ENCODE results near the gene AGBL5. TPM values are rescaled to one million over a fixed set of nuclear protein-coding genes. Genes with fewer than 3 reads are reported as not detected.

AGBL5 gene
- total and polyA plus RNA-seq, 9 of the 15 experiments (the other 6 are each of a cell fraction or from before 2014, with no cell fraction given), result 3.3 to 52.7 (median 26.2) TPM

DNA sequence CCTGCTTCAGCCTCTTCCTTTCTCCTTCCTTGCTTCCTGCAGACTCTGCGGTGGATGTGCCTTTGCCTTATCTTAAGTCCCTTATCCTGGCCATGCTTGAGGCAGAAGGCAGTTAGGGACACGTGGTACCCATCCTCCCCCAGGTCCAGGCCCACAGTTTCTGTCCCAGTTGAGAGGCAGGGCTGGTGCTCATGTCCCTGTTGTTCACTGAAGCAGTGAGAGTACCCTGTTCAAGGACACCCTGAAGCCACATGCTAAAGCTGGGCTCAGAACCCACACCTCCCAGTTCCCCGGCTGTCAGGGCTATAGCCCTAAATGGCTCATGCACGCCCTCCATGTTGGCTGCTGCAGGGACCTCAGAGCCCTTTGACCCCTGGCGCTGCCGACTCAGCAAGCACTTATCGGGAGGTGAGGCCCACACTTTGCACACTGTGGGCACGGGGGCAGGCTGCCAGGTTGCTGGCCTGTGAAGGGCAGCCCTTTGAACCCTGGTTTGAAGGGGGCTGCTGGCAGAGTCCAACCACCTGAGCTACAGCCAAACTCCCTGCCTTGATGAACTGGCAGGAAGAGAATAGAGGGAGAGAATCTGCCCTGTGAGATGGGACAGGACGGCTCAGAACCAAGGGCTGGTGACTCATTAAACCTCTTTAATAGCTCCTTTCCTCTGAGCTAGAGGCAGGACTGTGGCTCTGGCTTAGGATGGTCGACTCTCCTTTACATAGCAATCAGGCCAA is 41.4 kb downstream of the AGBL5 start (continued):
- TF ChIP-seq, protein P1, sequence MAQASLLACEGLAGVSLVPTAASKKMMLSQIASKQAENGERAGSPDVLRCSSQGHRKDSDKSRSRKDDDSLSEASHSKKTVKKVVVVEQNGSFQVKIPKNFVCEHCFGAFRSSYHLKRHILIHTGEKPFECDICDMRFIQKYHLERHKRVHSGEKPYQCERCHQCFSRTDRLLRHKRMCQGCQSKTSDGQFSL (CRISPR knock-in tag; IDR thresholded peaks at IDR 0.05), result no peak
- TF ChIP-seq, protein P1 (tag; IDR thresholded peaks at IDR 0.05), result peak in 1 of 2 experiments; percentile 56; a peak in 1 of 4 replicates
- 0 out of 4 replicates have a peak, but pooled peaks of 1 of the 2 experiments have one; percentile 14 for TF ChIP-seq TBL1XR1 (IDR thresholded peaks at IDR 0.05; ENCODE audit: low read length in 2 of 2)
- peak; percentile 63; the same call in 1 of the 2 replicates for TF ChIP-seq SMARCE1 (IDR thresholded peaks at IDR 0.05)
- peak; percentile 80 for TF ChIP-seq ZBTB17 (CRISPR knock-in tag; IDR thresholded peaks at IDR 0.05)
- TF ChIP-seq, protein P2, sequence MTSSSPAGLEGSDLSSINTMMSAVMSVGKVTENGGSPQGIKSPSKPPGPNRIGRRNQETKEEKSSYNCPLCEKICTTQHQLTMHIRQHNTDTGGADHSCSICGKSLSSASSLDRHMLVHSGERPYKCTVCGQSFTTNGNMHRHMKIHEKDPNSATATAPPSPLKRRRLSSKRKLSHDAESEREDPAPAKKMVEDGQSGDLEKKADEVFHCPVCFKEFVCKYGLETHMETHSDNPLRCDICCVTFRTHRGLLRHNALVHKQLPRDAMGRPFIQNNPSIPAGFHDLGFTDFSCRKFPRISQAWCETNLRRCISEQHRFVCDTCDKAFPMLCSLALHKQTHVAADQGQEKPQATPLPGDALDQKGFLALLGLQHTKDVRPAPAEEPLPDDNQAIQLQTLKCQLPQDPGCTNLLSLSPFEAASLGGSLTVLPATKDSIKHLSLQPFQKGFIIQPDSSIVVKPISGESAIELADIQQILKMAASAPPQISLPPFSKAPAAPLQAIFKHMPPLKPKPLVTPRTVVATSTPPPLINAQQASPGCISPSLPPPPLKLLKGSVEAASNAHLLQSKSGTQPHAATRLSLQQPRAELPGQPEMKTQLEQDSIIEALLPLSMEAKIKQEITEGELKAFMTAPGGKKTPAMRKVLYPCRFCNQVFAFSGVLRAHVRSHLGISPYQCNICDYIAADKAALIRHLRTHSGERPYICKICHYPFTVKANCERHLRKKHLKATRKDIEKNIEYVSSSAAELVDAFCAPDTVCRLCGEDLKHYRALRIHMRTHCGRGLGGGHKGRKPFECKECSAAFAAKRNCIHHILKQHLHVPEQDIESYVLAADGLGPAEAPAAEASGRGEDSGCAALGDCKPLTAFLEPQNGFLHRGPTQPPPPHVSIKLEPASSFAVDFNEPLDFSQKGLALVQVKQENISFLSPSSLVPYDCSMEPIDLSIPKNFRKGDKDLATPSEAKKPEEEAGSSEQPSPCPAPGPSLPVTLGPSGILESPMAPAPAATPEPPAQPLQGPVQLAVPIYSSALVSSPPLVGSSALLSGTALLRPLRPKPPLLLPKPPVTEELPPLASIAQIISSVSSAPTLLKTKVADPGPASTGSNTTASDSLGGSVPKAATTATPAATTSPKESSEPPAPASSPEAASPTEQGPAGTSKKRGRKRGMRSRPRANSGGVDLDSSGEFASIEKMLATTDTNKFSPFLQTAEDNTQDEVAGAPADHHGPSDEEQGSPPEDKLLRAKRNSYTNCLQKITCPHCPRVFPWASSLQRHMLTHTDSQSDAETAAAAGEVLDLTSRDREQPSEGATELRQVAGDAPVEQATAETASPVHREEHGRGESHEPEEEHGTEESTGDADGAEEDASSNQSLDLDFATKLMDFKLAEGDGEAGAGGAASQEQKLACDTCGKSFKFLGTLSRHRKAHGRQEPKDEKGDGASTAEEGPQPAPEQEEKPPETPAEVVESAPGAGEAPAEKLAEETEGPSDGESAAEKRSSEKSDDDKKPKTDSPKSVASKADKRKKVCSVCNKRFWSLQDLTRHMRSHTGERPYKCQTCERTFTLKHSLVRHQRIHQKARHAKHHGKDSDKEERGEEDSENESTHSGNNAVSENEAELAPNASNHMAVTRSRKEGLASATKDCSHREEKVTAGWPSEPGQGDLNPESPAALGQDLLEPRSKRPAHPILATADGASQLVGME (CRISPR knock-in tag; IDR thresholded peaks at IDR 0.05), result peak; percentile 98
- TF ChIP-seq, protein P3, sequence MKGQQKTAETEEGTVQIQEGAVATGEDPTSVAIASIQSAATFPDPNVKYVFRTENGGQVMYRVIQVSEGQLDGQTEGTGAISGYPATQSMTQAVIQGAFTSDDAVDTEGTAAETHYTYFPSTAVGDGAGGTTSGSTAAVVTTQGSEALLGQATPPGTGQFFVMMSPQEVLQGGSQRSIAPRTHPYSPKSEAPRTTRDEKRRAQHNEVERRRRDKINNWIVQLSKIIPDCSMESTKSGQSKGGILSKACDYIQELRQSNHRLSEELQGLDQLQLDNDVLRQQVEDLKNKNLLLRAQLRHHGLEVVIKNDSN (CRISPR knock-in tag; IDR thresholded peaks at IDR 0.05), result peak; percentile 90
- TF ChIP-seq RBM14 (IDR thresholded peaks at IDR 0.05; ENCODE audit: borderline replicate concordance, insufficient read depth, low read depth, low read length), result no peak
- TF ChIP-seq ZNF644 (tag; IDR thresholded peaks at IDR 0.05; ENCODE audit: low read depth), result peak; percentile 54; the same call in 1 of the 2 replicates
- TF ChIP-seq ZNF24 (IDR thresholded peaks at IDR 0.05), result no peak; the same call in 1 of the 2 replicates
- peak; percentile 62; the same call in 1 of the 2 replicates for TF ChIP-seq ESRRA (IDR thresholded peaks at IDR 0.05; ENCODE audit: borderline replicate concordance, low read depth)
- no peak for TF ChIP-seq HCFC1 (IDR thresholded peaks at IDR 0.05; ENCODE audit: low read depth, low read length)
- no peak for TF ChIP-seq ZNF785 (CRISPR knock-in tag; IDR thresholded peaks at IDR 0.05)
- TF ChIP-seq, protein P4, sequence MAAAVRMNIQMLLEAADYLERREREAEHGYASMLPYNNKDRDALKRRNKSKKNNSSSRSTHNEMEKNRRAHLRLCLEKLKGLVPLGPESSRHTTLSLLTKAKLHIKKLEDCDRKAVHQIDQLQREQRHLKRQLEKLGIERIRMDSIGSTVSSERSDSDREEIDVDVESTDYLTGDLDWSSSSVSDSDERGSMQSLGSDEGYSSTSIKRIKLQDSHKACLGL (CRISPR knock-in tag; IDR thresholded peaks at IDR 0.05; ENCODE audit: borderline replicate concordance, poor library complexity, severe bottlenecking), result peak; percentile 9
- TF ChIP-seq ETV5 (CRISPR knock-in tag; IDR thresholded peaks at IDR 0.05; ENCODE audit: low read depth), result peak; percentile 76
- TF ChIP-seq KLF16 (IDR thresholded peaks at IDR 0.05), result peak; percentile 74
- 0 out of 2 replicates have a peak, but pooled peaks have one; percentile 5 for TF ChIP-seq NFXL1 (CRISPR knock-in tag; IDR thresholded peaks at IDR 0.05)
